HG03354 (cell line): Measurements from ENCODE around the gene PRCC.

Source experiments
- ATAC-seq: cut with Tn5 transposase; IDR thresholded peaks from one replicate; pipeline ENCODE4 v1.9.1; 2021; ENCODE audit warnings: mild to moderate bottlenecking; ENCODE audit not compliant: unreplicated experiment, poor library complexity, severe bottlenecking

The PRCC gene

GRCh38 chr1:156836041-156836654 lies 68.8 kb downstream of the PRCC start:
- ATAC-seq, result no peak

- no peak for ATAC-seq
Observed at GRCh38 chr1:156836892-156837291, 69.6 kb downstream of the PRCC start.

GRCh38 chr1:156838972-156839371 lies 71.6 kb downstream of the PRCC start:
- ATAC-seq, result no peak

GRCh38 chr1:156839426-156840109 lies 72.2 kb downstream of the PRCC start:
- no peak for ATAC-seq

GRCh38 chr1:156840186-156840897 lies 73.0 kb downstream of the PRCC start:
- no peak for ATAC-seq

GRCh38 chr1:156840898-156841279 lies 73.6 kb downstream of the PRCC start:
- ATAC-seq, result no peak

GRCh38 chr1:156841295-156841855 lies 74.0 kb downstream of the PRCC start:
- no peak for ATAC-seq

DNA sequence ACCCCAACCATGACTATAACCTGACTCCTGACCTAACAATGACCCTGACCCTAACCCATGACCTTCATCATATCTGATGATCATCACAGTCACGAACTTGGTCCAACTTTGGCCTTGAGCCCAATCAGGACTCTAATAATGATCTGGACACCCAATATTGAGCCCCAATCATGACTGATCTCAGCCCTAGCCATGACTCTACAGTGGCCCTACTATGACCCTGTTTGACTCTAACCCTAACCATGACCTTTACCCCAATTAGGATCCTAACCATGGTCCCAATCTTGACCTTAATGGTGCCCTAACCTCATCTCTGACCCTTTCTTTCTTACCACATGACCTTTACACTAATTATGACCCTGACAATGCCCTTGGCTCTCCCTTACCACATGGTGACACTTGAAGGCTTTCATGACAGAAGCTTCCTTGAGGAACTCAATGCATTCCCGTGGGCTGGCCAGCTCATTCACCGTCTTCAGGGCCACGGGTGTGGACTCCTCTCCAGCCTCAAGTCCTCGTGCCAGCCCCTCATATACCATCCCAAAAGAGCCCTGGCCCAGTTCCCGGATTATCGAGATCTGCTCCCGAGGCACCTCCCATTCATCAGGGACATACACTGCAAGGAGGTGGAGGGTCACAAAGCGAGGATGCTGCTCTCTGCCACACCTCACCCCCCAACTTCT lies 75.4 kb downstream of the PRCC start:
- no peak for ATAC-seq

- ATAC-seq, result no peak
Observed at GRCh38 chr1:156844102-156844501, 76.8 kb downstream of the PRCC start.

GRCh38 chr1:156844638-156845037 lies 77.3 kb downstream of the PRCC start:
- ATAC-seq, result no peak

GRCh38 chr1:156845055-156845952 lies 78.0 kb downstream of the PRCC start:
- no peak for ATAC-seq

DNA sequence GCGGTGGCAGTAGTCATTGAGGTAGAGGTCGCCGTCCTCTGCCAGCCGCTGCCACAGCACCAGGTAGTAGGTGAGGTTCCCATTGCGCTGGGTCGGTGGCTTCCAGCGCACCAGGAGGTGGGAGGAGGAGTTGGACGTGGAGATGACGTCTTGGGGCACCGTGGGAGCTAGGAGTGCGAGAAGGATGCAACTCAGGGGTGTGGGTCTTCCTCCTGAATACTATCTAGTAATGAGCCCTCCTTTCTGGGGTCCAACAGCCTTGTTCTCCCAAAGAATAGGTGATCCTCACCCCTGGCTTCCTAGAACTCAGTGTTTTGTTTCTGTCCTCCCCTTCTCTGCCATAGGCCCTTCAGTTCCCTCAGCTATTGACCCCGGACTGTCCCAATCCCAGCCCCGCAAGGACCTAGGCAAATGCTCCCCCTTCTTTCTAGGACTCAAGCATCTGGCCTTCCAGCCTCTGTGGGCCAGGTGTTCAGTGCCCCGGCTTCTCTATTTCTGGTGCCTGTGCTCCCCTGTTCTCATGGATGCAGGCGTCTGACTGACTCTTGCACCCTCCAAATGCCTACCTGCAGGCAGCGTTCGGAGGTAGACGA lies 78.7 kb downstream of the PRCC start:
- ATAC-seq, result no peak

- ATAC-seq, result no peak
Observed at GRCh38 chr1:156846643-156847042, 79.3 kb downstream of the PRCC start.

- ATAC-seq, result no peak
Observed at GRCh38 chr1:156847591-156848460, 80.5 kb downstream of the PRCC start.

DNA sequence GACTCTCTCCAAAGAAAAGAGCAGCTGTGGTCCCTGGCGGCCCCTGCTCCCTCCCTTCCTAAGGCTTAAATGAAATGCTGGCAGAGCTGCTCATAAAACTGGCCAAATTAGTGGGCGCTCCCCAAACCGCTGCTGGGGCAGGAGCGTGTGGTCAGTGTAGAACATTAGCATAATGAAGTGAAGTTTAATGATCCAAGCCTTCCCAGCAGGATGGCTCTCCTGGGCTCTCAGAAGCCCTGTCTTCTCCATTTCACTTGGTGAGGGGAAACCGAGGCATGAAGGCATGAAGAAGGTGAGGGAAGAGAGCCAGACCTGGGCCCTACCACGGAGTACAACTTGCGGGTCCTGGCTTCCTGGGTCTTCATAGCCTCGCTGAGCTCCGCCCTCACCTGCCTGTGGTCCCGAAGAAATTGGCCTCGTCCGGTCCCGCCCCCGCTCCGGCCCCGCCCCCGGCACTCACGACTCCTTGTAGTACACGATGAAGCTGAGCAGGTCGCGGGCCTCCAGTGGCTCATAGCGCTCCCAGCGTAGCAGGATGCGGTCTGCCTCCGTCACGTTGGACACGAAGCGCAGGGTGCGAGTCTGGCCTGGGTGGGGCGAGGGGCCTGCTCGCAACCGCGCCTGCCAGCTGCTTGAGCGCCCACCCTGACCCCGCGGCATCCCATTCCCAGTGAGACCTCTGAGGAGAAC lies 81.3 kb downstream of the PRCC start:
- ATAC-seq, result no peak

GRCh38 chr1:156849151-156849496 lies 81.8 kb downstream of the PRCC start:
- no peak for ATAC-seq
